IPS-20b (cell line): ENCODE data around the gene CERS5.
"Not testable (repeated sequence)": the region's sequence is repeated elsewhere in the genome, so short reads cannot be mapped to it uniquely, and the experiment has no call there.

Source experiments
- H3K27ac ChIP-seq: one replicate; pipeline ENCODE4 v1.5.1; 2013; ENCODE audit warnings: low read length
- H3K27me3 ChIP-seq: 2 replicates; pipeline ENCODE4 v1.6.1; 2013; ENCODE audit warnings: mild to moderate bottlenecking, low read length, inconsistent platforms; ENCODE audit not compliant: insufficient read depth
- H3K36me3 ChIP-seq: 2 replicates; pipeline ENCODE4 v1.6.1; 2013; ENCODE audit warnings: low read depth, mild to moderate bottlenecking, inconsistent platforms, low read length, moderate library complexity; ENCODE audit not compliant: insufficient read depth
- H3K4me1 ChIP-seq: 2 replicates; pipeline ENCODE4 v1.6.1; 2013; ENCODE audit warnings: mild to moderate bottlenecking, control low read depth, inconsistent platforms, low read length, moderate library complexity; ENCODE audit not compliant: insufficient read depth
- H3K4me3 ChIP-seq: 2 replicates; pipeline ENCODE4 v1.5.1; 2013; ENCODE audit warnings: mild to moderate bottlenecking, low read length, inconsistent platforms
- H3K9ac ChIP-seq: 2 replicates; pipeline ENCODE4 v1.6.1; 2013; ENCODE audit warnings: low read depth, mild to moderate bottlenecking, inconsistent platforms, low read length, moderate library complexity
- H3K9me3 ChIP-seq: 2 replicates; pipeline ENCODE4 v1.6.1; 2013; ENCODE audit warnings: mild to moderate bottlenecking, low read depth, low read length, inconsistent platforms; ENCODE audit not compliant: insufficient read depth

Gene CERS5

DNA sequence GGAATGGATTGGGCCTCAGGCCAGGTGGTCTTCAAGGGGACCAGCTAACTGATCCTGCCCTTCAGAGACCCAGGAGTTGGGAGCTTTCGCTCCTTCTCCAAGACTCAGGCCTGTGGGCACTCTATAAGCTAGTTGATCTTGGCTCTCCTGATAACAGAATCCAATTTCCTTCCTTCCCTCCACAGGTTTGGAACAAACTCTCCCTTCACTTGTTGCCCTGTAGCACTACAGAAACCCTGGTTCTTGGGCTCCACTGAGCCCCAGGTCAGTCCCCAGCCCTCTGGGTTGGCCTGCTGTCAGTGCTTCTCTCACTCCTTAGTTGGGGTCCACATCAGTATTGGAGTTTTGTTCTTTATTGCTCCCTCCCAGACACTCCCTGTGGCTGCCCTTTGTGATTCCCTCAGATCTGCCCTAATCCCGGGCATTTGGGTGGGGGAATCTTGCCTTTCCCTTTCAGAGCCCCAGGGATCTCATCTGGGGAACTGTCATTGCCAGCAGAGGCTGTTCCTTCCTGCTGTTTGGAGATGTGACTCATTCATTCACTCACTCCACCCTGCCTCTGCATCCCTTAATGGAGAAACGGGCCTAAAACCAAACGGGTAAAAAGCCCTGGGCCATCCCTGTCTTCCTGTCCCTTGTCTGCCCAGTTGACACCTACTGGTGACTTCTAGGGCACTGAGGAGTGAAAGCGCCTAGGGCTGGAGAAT lies 67.7 kb downstream of the CERS5 start:
- Histone ChIP-seq H3K27ac (no peak overlapping the region), H3K9ac (no peak overlapping the region), H3K27me3 (no peaks in the 10 kb centered on the region), H3K4me3 (no peak overlapping the region), H3K4me1 (0 out of 2 replicates have a peak, but pooled peaks cover 5% of the 10 kb centered on the region), H3K36me3 (peaks cover 62% of the 10 kb centered on the region), H3K9me3 (no peaks in the 10 kb centered on the region)

DNA sequence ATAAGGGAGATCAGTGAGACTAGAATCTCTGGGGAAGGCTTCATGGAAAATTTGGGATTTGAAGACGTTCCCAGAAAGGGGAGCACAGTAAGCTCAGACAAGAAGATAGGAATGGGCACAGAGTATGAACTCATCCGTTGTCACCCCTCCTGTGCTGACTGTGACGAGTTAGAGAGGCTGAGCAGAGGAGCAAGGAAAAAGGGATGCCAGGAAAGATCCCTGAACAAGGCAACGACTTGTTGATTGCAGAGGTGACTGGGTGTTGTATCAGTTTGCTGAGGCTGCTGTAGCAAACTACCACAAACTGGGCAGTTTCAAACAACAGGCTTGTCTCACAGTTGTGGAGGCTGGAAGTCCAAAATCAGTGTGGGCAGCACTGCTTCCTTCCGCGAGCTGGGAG lies 69.2 kb downstream of the CERS5 start:
- H3K9me3 ChIP-seq, result no peaks in the 10 kb centered on the region
- no peak overlapping the region for H3K4me3 ChIP-seq
- H3K27ac ChIP-seq, result no peak overlapping the region
- H3K9ac ChIP-seq, result no peak overlapping the region
- H3K4me1 ChIP-seq, result no peaks in the 10 kb centered on the region
- H3K27me3 ChIP-seq, result no peaks in the 10 kb centered on the region
- H3K36me3 ChIP-seq, result peaks cover 77% of the 10 kb centered on the region

DNA sequence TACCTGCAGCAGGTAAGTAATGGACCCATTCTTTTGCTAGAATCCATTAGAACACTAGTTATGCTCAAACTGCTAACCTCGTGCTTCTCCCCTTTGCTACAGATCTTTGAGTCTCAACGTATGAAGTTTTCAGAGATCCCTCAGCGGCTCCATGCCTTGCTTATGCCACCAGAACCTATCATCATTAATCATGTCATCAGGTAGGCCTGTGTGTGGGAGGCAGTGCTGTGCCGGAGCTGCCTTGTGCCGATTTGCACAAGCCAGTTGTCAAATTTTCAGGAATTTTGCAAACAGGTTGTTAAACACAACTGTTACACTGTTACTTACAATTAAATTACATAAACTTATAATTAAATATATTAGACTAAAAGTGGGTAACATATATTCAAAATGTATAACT lies 76.8 kb downstream of the CERS5 start:
- Histone ChIP-seq H3K27ac (no peak overlapping the region), H3K9ac (no peak overlapping the region), H3K4me1 (no peaks in the 10 kb centered on the region), H3K9me3 (no peaks in the 10 kb centered on the region), H3K4me3 (no peak overlapping the region), H3K27me3 (no peaks in the 10 kb centered on the region), H3K36me3 (peaks cover 89% of the 10 kb centered on the region)

DNA sequence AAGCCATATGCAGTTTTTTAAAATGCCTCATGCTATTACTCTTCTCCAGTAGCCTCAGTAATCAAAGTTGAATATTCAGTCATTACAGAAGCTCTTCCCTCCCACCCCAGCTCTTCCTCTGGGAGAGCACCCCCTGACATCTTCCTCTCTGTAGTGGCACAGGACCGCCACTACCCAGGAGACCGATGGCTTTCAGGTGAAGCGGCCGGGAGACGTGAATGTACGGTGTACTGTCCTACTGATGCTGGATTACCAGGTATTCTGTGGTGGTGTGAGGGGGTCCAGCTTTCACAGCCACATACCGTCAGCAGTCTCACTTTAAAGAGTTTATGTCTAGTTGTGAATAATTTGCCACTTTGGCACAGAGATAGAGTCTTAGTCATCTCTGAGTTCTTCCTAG lies 77.4 kb downstream of the CERS5 start:
- Histone ChIP-seq H3K27me3 (no peaks in the 10 kb centered on the region), H3K36me3 (peaks cover 83% of the 10 kb centered on the region), H3K4me1 (no peaks in the 10 kb centered on the region), H3K9me3 (no peaks in the 10 kb centered on the region), H3K27ac (no peak overlapping the region), H3K9ac (no peak overlapping the region), H3K4me3 (no peak overlapping the region)

DNA sequence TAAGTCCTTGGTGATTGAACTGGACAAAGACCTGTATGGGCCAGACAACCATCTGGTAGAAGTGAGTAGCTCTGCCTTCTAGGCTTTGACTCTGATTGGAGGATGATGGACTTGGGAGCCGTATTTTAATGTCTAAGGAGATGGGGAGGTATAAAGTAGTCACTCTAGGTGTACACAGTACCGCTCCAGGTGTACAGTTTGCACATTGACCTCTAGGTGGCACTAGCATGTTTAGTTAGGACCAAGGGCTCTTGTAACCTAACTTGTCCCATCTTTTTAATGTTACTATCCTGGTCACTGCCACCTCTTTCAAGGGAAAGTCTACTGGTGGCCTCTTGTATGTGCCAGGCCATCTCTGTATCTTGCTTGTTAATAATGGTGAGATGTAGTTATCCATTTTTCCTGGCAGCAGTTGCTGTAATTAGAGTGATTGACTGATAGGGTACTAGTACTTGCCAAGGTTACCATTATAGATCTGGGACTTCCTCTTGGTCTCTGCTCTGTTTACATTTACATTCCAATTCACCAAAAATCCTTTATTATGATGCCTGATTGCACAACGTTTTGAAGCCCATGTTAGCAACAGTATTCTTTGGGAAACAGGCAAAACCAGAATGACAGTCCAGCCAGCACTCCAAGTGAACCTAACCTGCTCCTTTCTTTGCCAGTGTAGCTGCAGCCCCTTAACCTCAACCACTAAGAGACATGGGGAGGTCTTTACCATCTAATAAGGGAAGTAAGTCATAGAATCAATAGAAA lies 78.4 kb downstream of the CERS5 start:
- Histone ChIP-seq H3K27ac (no peak overlapping the region), H3K4me3 (no peak overlapping the region), H3K36me3 (peaks cover 73% of the 10 kb centered on the region), H3K27me3 (no peaks in the 10 kb centered on the region), H3K9me3 (no peaks in the 10 kb centered on the region), H3K9ac (no peak overlapping the region), H3K4me1 (no peaks in the 10 kb centered on the region)

DNA sequence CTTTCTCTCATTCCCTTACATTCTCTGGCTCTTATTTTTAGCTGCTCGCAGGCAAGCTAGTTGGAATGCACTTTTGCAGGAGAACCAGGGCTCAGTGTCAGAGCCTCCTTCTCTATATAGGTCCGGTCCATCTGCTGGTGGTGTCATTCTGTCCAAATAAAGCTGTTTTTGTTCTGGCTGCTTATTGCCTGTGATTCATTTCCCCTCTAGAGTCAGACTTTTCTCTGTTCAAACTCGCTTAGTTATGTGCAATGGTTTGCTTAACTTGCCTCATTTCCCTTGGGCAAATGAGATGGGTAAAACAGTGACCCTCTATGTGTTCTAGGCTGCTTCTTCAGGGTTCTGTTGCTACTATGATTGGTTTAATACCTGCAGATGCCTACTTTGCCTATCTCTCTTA lies 79.2 kb downstream of the CERS5 start:
- no peaks in the 10 kb centered on the region for H3K9me3 ChIP-seq
- H3K27me3 ChIP-seq, result no peaks in the 10 kb centered on the region
- no peak overlapping the region for H3K9ac ChIP-seq
- no peaks in the 10 kb centered on the region for H3K4me1 ChIP-seq
- no peak overlapping the region for H3K4me3 ChIP-seq
- peaks cover 65% of the 10 kb centered on the region for H3K36me3 ChIP-seq
- H3K27ac ChIP-seq, result no peak overlapping the region

DNA sequence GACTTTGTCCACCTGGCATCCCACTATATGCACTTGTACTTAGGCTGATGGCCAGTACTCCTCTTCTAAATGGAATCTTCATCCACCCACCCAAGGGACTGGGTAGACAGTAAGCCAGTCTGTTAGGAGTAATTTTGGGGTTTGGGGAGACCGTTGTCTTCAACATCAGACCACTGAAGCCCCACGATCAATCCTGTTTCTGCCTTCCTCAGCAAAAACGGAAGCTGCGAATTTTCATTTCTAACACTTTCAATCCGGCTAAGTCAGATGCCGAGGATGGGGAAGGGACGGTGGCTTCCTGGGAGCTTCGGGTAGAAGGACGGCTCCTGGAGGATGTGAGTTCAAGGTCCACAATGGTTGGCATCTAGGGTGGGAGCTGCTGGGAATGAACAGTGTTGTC lies 80.0 kb downstream of the CERS5 start:
- H3K27me3 ChIP-seq, result peaks cover 1% of the 10 kb centered on the region; the same call in 1 of the 2 replicates
- no peak overlapping the region for H3K9ac ChIP-seq
- H3K27ac ChIP-seq, result no peak overlapping the region
- H3K4me1 ChIP-seq, result no peaks in the 10 kb centered on the region
- H3K9me3 ChIP-seq, result no peaks in the 10 kb centered on the region
- peaks cover 57% of the 10 kb centered on the region for H3K36me3 ChIP-seq
- no peak overlapping the region for H3K4me3 ChIP-seq

DNA sequence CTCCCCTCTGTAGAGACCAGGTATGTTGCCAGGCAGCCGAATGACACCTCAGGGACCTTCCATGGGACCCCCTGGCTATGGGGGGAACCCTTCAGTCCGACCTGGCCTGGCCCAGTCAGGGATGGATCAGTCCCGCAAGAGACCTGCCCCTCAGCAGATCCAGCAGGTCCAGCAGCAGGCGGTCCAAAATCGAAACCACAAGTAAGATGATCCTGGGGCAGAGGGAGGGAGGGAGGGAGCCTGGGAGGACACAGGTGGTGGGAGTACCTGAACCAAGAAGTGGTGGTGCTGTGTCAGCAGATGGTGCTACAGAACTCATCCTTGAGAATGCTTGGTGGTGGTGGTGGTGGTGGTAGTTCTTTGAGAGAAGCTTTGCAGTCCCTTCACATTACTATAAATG lies 81.0 kb downstream of the CERS5 start:
- H3K27ac ChIP-seq, result peak overlapping the region; percentile 30
- peaks cover 11% of the 10 kb centered on the region for H3K27me3 ChIP-seq
- peak overlapping the region; percentile 95 for H3K4me3 ChIP-seq
- peaks cover 47% of the 10 kb centered on the region for H3K36me3 ChIP-seq
- H3K4me1 ChIP-seq, result no peaks in the 10 kb centered on the region
- no peaks in the 10 kb centered on the region for H3K9me3 ChIP-seq
- H3K9ac ChIP-seq, result peak overlapping the region; percentile 86; the same call in 1 of the 2 replicates

DNA sequence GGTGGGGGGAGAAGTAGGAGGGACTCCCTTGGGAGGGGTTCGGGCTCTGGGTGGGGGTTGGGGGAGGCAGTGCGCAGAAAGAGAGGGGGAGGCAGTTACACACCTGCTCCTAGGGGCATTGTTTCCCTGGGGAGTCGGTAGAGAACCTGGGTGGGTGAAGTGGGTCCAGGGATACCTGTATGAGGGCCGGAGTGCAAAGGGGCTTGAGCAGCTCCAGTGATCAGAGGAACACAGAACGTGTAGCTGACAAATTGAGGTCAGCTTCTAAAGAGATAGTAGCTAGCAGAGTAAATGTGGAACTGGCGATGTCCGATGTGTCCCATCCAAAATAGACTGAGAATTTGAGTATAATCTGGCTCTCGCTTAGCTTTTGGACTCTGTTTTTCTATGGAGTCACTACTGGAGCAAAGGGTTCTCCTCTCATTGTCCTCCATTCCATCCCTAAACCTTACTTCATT lies 81.5 kb downstream of the CERS5 start:
- peak overlapping the region; percentile 95 for H3K4me3 ChIP-seq
- peak overlapping the region; percentile 30 for H3K27ac ChIP-seq
- no peaks in the 10 kb centered on the region for H3K4me1 ChIP-seq
- H3K9ac ChIP-seq, result peak overlapping the region; percentile 86
- peaks cover 16% of the 10 kb centered on the region for H3K27me3 ChIP-seq
- peaks cover 43% of the 10 kb centered on the region for H3K36me3 ChIP-seq
- H3K9me3 ChIP-seq, result no peaks in the 10 kb centered on the region

DNA sequence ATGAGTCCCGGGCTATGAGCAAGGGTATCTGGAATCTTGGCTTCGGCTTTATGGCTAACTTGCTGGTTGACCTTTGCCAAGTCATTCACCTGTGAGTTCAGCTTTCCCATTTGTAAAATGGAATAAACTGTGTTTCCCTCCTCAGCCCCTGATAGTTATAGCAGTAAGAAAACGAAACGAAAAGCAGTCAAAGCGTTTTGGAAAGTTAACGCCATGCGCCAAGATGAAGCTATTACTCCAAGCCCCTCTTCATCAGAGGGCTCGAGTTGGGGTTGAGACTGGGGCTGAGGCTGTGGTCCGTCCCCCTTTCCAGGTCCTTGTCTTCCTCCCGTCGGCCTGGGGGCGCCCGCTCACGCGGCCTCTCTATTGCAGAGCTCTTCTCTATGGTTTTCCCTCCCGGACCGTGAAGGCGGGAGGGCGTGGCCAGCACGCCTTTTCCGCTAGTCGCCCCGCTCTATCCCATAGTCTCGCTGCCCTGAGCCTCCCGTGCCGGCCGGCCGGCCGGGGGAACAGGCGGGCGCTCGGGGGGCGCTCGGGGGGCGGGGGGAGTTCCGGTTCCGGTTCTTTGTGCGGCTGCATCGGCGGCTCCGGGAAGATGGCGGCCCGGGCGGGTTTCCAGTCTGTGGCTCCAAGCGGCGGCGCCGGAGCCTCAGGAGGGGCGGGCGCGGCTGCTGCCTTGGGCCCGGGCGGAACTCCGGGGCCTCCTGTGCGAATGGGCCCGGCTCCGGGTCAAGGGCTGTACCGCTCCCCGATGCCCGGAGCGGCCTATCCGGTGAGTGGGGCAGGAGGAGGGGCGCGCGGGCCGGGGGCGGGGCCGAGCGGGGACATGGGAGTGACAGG lies 82.2 kb downstream of the CERS5 start, which contains the start of gene SMARCD1:
TSS of gene SMARCD1 (plus strand) at position 568 of the 840 bp plus-strand sequence. CDS start at position 596, 28 bp downstream.
- peak within 1 kb of the TSS; percentile 30 for H3K27ac ChIP-seq
- H3K9me3 ChIP-seq, result no peaks in the 10 kb centered on the region
- H3K4me3 ChIP-seq, result peak within 1 kb of the TSS; percentile 95
- peak within 1 kb of the TSS; percentile 87 for H3K9ac ChIP-seq
- no peaks in the 10 kb centered on the region for H3K4me1 ChIP-seq
- H3K27me3 ChIP-seq, result peaks cover 23% of the 10 kb centered on the region
- peaks cover 37% of the 10 kb centered on the region for H3K36me3 ChIP-seq

DNA sequence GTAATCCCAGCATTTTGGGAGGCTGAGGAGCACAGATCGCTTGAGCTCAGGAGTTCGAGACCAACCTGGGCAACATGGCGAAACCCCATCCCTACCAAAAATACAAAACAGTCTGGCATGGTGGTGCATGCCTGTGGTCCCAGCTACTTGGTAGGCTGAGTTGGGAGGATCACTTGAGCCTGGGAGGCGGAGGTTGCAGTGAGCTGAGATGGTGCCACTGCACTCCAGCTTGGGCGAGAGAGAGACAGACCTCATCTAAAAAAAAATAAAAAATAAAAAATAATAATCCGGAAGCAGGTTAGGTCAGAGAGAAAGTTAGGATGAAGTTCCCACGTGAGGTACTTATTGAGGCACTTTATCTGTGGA lies 82.8 kb downstream of the CERS5 start:
- H3K9ac ChIP-seq, result peak overlapping the region; percentile 87
- peaks cover 28% of the 10 kb centered on the region for H3K27me3 ChIP-seq
- not testable (repeated sequence) for H3K27ac ChIP-seq, H3K9me3 ChIP-seq, H3K4me1 ChIP-seq
- H3K4me3 ChIP-seq, result peak overlapping the region; percentile 95
- peaks cover 31% of the 10 kb centered on the region for H3K36me3 ChIP-seq
